ENCODE data around the gene ADRA2B. TPM values are rescaled to one million over a fixed set of nuclear protein-coding genes. Genes with fewer than 3 reads are reported as not detected.

The ADRA2B gene
- total RNA-seq, 4 donors from 2014 or later = 0.93 to 3.6 (median 1.2) TPM

GRCh38 chr2:96103761-96104486 lies 12.4 kb downstream of the ADRA2B start:
- Histone ChIP-seq H3K27ac (no peak overlapping the region), H3K4me1 (no peaks in the 10 kb centered on the region), H3K27me3 (peaks cover 3% of the 10 kb centered on the region), H3K4me3 (no peak overlapping the region), H3K9me3 (peaks cover 7% of the 10 kb centered on the region), H3K36me3 (no peaks in the 10 kb centered on the region)
- TF ChIP-seq CTCF (IDR thresholded peaks at IDR 0.05) (no peak), POLR2A (IDR thresholded peaks at IDR 0.05) (no peak), EP300 (IDR thresholded peaks at IDR 0.05) (no peak), POLR2AphosphoS5 (IDR thresholded peaks at IDR 0.05) (no peak)
- 42% methylated on average over 6 of the region's 6 CpGs for WGBS
- peak; percentile 14 to 44 for DNase-seq (ENCODE audit: low spot score in 2 of 2)

GRCh38 chr2:96103187-96103601 lies 13.2 kb downstream of the ADRA2B start:
- Histone ChIP-seq H3K4me1 (no peaks in the 10 kb centered on the region), H3K9me3 (peaks cover 7% of the 10 kb centered on the region), H3K4me3 (no peak overlapping the region), H3K27ac (no peak overlapping the region), H3K36me3 (no peaks in the 10 kb centered on the region), H3K27me3 (peaks cover 3% of the 10 kb centered on the region)
- TF ChIP-seq EP300 (IDR thresholded peaks at IDR 0.05) = no peak
- no peak for TF ChIP-seq POLR2AphosphoS5 (IDR thresholded peaks at IDR 0.05)
- TF ChIP-seq CTCF (IDR thresholded peaks at IDR 0.05) = no peak
- TF ChIP-seq POLR2A (IDR thresholded peaks at IDR 0.05) = no peak
- DNase-seq (ENCODE audit: low spot score in 2 of 2) = peak; percentile 45 to 65
- WGBS = 88% methylated on average over 8 of the region's 8 CpGs

GRCh38 chr2:96102596-96103186 lies 13.7 kb downstream of the ADRA2B start:
- Histone ChIP-seq H3K27ac (no peak overlapping the region), H3K4me1 (no peaks in the 10 kb centered on the region), H3K4me3 (no peak overlapping the region), H3K36me3 (no peaks in the 10 kb centered on the region), H3K27me3 (no peaks in the 10 kb centered on the region), H3K9me3 (peaks cover 7% of the 10 kb centered on the region)
- WGBS = 95% methylated on average over 15 of the region's 15 CpGs
- TF ChIP-seq POLR2AphosphoS5 (IDR thresholded peaks at IDR 0.05) (no peak), EP300 (IDR thresholded peaks at IDR 0.05) (no peak)
- peak; percentile 46 to 55 for DNase-seq (ENCODE audit: low spot score in 2 of 2)

- no peak overlapping the region for H3K27ac ChIP-seq
- peaks cover 7% of the 10 kb centered on the region for H3K9me3 ChIP-seq
- TF ChIP-seq POLR2AphosphoS5 (IDR thresholded peaks at IDR 0.05) (no peak), CTCF (IDR thresholded peaks at IDR 0.05) (no peak), POLR2A (IDR thresholded peaks at IDR 0.05) (no peak), EP300 (IDR thresholded peaks at IDR 0.05) (no peak)
- H3K4me1 ChIP-seq = no peaks in the 10 kb centered on the region
- H3K4me3 ChIP-seq = no peak overlapping the region
- H3K36me3 ChIP-seq = no peaks in the 10 kb centered on the region
- H3K27me3 ChIP-seq = no peaks in the 10 kb centered on the region
- WGBS = 81% methylated on average over 1 of the region's 3 CpGs
- DNase-seq (ENCODE audit: low spot score in 2 of 2) = peak in 1 of 2 donors; percentile 37
Measured at GRCh38 chr2:96100893-96101304, 15.5 kb downstream of the ADRA2B start.

- H3K27me3 ChIP-seq = no peaks in the 10 kb centered on the region
- no peaks in the 10 kb centered on the region for H3K4me1 ChIP-seq
- peaks cover 4% of the 10 kb centered on the region for H3K9me3 ChIP-seq
- no peak overlapping the region for H3K27ac ChIP-seq
- H3K36me3 ChIP-seq = no peaks in the 10 kb centered on the region
- TF ChIP-seq POLR2AphosphoS5 (IDR thresholded peaks at IDR 0.05) = no peak
- TF ChIP-seq POLR2A (IDR thresholded peaks at IDR 0.05) = no peak
- no peak for TF ChIP-seq CTCF (IDR thresholded peaks at IDR 0.05)
- TF ChIP-seq EP300 (IDR thresholded peaks at IDR 0.05) = no peak
- no peak overlapping the region for H3K4me3 ChIP-seq
- 69% methylated on average over 12 of the region's 12 CpGs for WGBS
- DNase-seq (ENCODE audit: low spot score in 2 of 2) = peak in 1 of 2 donors; percentile 54
Measured at GRCh38 chr2:96099861-96100798, 16.2 kb downstream of the ADRA2B start.
